GM12891 (cell line): Measurements from ENCODE around the gene ACOT8.
"Not testable (repeated sequence)": the region's sequence is repeated elsewhere in the genome, so short reads cannot be mapped to it uniquely, and the experiment has no call there.

Experiments
- DNase-seq: peaks from one replicate; pipeline ENCODE4 v3.0.0; 2011; ENCODE audit warnings: low spot score; ENCODE audit not compliant: insufficient read length
- FAIRE-seq: peaks from 2 replicates; lab custom pipeline; 2011; peaks lifted over from hg19 to GRCh38; lab: Jason Lieb, UNC
- PAX5 ChIP-seq: IDR thresholded peaks from 2 replicates; pipeline ENCODE4 v1.6.1; 2011; ENCODE audit warnings: low read length, moderate library complexity, mild to moderate bottlenecking; ENCODE audit not compliant: insufficient read depth, severe bottlenecking
- POLR2A ChIP-seq: IDR thresholded peaks from 2 replicates; pipeline ENCODE4 v1.6.1; 2011; ENCODE audit warnings: low read depth, low read length, control low read depth
- POLR2AphosphoS5 ChIP-seq: IDR thresholded peaks from 2 replicates; pipeline ENCODE4 v1.6.1; 2011; ENCODE audit warnings: low read depth, low read length, control low read depth
- POU2F2 ChIP-seq: IDR thresholded peaks from 2 replicates; pipeline ENCODE4 v1.6.1; 2011; ENCODE audit warnings: low read depth, mild to moderate bottlenecking, control low read depth, low read length, moderate library complexity
- SPI1 ChIP-seq: IDR thresholded peaks from 2 replicates; pipeline ENCODE4 v1.6.1; 2011; ENCODE audit warnings: low read depth, low read length, control low read depth
- TAF1 ChIP-seq: IDR thresholded peaks from 2 replicates; pipeline ENCODE4 v1.6.1; 2011; ENCODE audit warnings: low read depth, low read length, control low read depth

Gene ACOT8

DNA sequence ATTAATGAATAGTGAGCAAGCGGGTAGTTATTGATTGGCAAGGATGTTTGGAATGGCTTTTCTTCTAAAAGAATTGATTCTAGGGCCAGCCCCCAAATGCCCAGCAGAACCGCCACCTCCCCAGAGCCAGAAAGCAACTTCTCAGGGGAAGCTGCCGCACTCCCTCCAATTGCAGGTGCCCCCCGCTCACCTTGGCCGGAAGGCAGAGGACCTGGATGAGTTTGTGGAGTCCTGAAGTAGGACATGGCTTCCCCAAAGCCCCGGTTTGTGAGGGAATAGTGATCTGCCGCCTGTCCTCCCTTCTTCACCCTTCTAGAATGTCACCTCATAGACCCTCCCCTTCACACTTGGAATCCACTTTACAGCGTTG is 30.1 kb upstream of the ACOT8 start, which contains the start of gene SPATA25:
Gene SPATA25, minus strand, starts transcription at position 277 of the 370 bp plus-strand sequence. Its CDS starts 32 bp downstream, at position 245.
- TF ChIP-seq POLR2A (no peak), POLR2AphosphoS5 (no peak), PAX5 (no peak), SPI1 (no peak), TAF1 (no peak), POU2F2 (no peak)
- no peak for DNase-seq
- FAIRE-seq, result no peak

DNA sequence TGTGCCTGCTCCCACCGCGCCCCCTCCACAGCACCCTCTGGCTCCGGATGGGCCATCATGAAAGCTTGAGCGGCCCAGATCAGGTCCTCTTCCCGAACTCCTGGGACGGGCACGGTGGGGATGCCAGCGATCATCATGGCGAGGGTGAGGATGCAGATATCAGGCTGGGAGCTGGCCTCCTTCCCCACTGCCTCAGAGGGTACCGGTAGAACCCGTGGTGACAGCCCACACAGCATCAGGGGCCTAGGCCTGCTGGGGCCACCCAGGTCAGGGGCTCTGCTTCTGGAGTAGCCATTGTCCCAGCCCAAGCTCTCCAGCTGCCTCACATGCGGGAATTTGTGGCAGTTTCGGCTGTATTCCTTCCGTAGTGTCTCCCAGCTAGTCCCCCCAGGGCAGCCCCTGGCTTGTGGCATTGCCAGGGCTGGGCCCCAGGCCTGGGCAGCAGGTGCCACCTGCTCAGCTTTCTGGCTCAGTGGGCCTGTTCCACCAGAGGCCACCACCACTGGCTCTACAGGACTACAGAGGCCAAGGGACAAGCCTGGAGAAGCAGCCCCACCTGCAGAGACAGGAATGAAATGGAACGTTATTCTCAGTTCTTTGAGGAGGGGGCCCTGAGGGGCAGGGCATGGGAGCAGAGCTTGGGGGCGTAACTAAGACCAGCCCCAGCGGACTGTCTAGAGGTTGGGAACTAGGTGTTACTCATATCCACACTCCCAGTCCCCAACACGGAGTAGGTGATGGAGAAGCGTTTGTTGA is 29.6 kb upstream of the ACOT8 start:
- TF ChIP-seq POLR2AphosphoS5 (0 out of 2 replicates have a peak, but pooled peaks have one; percentile 42), TAF1 (no peak), POU2F2 (no peak), POLR2A (no peak)
- no peak for FAIRE-seq

DNA sequence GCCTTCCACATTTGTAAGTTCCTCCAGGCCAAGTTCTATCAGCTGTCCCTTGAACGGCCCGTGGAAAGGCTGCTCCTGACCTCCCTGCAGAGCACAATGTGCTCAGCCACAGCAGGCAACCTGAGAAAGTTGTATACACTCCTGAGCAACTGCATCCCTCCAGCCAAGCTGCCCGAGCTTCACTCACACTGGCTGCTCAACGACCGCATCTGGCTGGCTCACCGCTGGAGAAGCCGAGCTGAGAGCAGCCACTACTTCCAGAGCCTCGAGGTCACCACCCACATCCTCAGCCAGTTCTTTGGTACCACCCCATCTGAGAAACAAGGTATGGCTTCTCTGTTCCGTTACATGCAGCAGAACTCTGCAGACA is 25.9 kb upstream of the ACOT8 start:
- FAIRE-seq, result no peak
- no peak for DNase-seq
- no peak for TF ChIP-seq SPI1
- no peak for TF ChIP-seq PAX5
- TF ChIP-seq TAF1, result no peak
- TF ChIP-seq POLR2A, result no peak
- TF ChIP-seq POLR2AphosphoS5, result no peak
- TF ChIP-seq POU2F2, result no peak

More for the DNA sequence above, 29.6 kb upstream of the ACOT8 start:
- DNase-seq, result no peak

DNA sequence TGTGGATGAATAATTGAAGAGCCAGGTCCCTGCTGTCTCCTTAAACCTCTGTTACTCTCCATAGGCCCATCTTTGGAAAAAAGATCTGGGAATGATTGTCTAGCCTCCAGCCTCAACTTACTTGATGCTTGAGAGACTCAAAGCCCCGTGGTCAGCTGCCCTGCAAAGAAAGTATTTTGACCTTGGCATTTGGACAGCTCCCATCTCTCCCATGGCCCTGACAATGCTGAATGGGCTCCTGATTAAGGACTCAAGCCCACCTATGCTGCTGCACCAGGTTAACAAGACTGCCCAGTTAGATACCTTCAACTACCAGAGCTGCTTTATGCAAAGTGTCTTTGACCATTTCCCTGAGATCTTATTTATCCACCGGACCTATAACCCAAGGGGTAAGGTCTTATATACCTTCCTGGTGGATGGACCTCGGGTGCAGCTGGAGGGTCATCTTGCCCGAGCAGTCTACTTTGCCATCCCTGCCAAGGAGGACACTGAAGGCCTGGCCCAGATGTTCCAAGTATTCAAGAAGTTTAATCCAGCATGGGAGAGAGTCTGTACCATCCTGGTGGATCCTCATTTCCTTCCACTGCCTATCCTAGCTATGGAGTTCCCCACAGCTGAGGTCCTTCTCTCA is 25.4 kb upstream of the ACOT8 start:
- no peak for DNase-seq
- no peak for TF ChIP-seq SPI1
- no peak for TF ChIP-seq TAF1
- TF ChIP-seq POU2F2, result no peak
- no peak for TF ChIP-seq POLR2A
- no peak for TF ChIP-seq POLR2AphosphoS5
- no peak for FAIRE-seq

GRCh38 chr20:45880988-45881788 is 24.0 kb upstream of the ACOT8 start, which contains the start of gene ZSWIM1:
Gene ZSWIM1 (plus strand): TSS chr20:45881227. CDS start chr20:45882593, 1,366 bp downstream.
- TF ChIP-seq POU2F2 (no peak), POLR2A (peak; percentile 97), SPI1 (no peak), PAX5 (peak; percentile 50), TAF1 (peak; percentile 98), POLR2AphosphoS5 (peak; percentile 97)
- peak; percentile 94 for DNase-seq
- peak; percentile 97 for FAIRE-seq

DNA sequence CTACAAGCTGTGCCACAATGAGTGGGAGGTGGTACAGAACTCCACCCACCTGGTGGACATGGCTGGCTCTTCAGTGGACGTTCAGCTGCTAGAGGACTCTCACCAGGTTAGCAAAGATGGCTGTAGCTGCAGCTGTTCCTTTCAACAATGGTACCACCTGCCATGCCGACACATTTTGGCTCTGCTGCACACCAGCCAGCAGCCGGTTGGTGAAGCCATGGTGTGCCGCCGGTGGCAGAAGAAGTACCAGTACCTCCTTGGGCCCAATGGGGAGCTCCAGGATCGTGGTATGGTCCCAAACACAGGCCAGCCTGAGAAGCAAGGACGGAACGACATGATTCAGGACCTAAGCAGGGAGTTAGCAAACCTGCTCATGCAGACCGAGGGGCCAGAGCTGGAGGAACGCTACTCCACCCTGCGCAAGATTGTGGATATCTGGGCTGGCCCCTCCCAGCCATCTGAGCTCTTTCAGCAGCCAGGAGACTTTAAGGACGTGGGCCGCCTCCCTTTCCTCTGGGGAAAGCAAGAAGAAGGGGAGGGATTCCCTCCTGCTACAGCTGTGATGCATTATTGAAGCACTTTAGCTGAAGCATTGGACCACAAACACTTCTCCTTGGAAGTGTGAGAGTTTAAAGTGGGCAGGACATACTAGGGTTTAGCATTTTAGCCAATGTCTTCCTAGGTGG is 21.0 kb upstream of the ACOT8 start:
- TF ChIP-seq PAX5, result no peak
- DNase-seq, result no peak
- FAIRE-seq, result no peak

DNA sequence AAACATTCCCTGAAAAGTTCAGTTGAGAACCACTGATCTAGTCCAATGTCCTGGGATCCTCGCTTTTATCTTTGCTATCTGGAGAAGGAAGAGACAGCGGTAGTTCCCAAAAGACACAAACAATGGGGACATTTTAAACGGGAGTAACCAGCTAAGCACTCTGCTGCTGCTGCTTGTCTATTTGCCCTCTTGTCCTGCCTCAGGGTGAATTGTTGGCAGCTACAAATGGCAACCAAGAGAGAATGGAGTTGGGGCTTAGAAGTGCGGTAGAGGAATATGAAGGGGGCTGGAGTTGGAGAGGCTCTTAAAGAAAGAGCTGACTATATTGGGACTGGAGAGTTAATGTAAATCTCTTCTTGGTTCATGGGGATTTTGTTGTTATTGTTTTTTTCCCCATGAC is 17.4 kb upstream of the ACOT8 start:
- TF ChIP-seq TAF1 (no peak), PAX5 (no peak), POU2F2 (no peak), SPI1 (no peak)
- DNase-seq (no peak), FAIRE-seq (no peak)

- not testable (repeated sequence) for FAIRE-seq, DNase-seq
These were observed 16.9 kb upstream of the ACOT8 start for GRCh38 chr20:45874104-45874481.

DNA sequence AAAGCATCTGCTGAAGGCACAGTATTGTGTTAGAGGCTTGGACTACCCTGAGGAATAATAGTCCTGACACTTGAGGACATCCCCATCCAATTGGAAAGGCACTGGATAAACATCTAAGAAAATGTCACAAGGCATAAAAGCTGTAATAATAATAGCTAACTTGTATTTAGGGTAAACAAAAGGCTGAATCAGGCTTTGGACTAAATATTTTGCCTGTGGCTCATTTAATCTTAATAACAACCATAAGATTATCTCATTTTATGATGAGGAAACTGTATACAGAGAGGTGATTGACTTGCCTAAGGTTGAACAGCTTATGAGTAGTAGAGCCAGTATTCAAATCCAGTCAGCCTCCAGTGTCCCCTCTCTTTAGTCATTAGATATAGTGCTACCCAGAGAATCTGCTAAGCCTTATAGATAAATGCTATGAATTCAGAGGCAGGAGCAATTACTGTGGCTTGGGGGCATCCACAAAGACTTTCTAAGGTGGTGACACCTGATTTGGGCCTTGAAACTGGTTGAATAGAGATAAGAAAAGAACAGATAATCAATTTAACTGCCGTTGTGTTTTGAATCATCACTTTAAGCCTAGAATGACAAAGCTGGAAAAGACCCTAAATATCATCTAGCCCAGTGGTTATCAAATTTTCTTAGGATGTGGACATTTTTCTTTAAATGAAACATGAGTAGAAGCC is 16.4 kb upstream of the ACOT8 start:
- no peak for TF ChIP-seq SPI1
- no peak for TF ChIP-seq TAF1
- TF ChIP-seq POLR2AphosphoS5, result no peak
- TF ChIP-seq PAX5, result no peak
- no peak for TF ChIP-seq POU2F2
- no peak for TF ChIP-seq POLR2A
- FAIRE-seq, result no peak

More for the DNA sequence above, 16.4 kb upstream of the ACOT8 start:
- no peak for DNase-seq
